GM12872 (cell line): ENCODE measurements around the gene GSS.

Source experiments
- TF ChIP-seq, protein P1 (sequence below): IDR thresholded peaks from 3 replicates; pipeline ENCODE4 v1.5.1; 2011; ENCODE audit warnings: low read depth, mild to moderate bottlenecking, low read length, moderate library complexity; ENCODE audit not compliant: insufficient read depth

The GSS gene

DNA sequence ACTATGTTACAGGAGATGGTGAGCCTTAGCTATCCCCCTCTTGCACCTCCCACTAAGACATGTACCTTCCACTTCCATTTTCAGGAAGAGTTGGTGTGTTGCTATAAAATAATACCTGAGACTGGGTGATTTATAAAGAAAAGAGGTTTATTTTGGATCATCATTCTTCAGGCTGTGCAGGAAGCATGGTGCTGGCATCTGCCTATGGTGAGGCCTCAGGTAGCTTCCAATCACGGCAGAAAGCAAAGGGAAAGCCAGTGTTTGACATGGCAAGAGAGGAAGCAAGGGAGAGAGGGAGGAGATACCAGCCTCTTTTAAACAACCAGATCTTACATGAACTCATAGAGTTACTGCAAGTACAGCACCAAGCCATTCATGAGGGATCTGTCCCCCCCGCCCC lies 32.2 kb downstream of the GSS start:
- TF ChIP-seq, protein P1, sequence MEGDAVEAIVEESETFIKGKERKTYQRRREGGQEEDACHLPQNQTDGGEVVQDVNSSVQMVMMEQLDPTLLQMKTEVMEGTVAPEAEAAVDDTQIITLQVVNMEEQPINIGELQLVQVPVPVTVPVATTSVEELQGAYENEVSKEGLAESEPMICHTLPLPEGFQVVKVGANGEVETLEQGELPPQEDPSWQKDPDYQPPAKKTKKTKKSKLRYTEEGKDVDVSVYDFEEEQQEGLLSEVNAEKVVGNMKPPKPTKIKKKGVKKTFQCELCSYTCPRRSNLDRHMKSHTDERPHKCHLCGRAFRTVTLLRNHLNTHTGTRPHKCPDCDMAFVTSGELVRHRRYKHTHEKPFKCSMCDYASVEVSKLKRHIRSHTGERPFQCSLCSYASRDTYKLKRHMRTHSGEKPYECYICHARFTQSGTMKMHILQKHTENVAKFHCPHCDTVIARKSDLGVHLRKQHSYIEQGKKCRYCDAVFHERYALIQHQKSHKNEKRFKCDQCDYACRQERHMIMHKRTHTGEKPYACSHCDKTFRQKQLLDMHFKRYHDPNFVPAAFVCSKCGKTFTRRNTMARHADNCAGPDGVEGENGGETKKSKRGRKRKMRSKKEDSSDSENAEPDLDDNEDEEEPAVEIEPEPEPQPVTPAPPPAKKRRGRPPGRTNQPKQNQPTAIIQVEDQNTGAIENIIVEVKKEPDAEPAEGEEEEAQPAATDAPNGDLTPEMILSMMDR: no peak

DNA sequence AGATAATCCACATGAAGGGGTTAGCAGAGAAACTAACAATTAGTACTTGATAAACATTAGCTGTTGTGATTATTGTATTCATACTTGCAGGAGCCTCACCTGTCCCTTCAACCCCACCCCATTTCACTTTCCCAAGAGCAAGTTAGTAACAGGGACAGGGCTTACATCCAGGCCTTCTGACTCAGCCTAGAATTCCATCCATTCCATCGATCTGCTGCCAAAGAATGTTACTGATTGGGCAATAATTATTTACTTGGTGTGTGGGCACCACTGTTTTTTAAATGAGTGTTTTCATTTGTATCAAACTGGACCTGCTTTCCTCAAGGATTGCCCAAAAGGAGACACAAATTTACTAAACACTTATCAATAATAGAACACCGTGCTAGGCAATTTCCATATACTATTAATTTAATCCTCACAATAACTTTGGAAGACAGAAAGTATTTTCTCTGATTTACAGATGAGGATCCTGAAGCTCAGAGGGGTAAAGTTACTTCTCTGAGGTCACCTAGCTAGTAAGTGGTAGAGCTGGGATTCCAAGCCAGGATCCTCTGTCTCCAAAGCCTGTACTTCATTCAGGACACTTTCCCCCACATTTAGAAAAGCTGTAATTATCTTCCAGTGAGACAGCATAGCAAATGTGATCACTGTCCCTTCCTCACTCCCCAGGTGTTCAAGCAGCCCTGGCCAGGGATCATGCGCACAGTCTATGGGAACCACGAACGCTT lies 32.8 kb downstream of the GSS start:
- TF ChIP-seq, protein P1: no peak

DNA sequence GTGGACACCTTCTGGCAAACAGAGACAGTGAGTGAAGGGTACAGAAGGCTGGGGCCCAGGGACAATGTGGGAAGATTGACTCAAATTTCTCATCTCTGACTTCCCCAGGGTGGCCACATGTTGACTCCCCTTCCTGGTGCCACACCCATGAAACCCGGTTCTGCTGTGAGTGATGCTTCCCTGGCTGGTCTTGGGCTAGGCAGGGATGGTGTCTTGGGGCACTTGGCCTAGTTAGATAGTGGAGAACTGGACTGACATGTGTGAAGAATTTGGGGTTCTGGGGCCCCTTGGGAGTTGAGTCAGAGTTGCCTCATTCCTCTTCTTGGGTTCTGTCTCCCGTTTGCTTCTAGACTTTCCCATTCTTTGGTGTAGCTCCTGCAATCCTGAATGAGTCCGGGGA lies 34.2 kb downstream of the GSS start:
- TF ChIP-seq, protein P1: no peak

DNA sequence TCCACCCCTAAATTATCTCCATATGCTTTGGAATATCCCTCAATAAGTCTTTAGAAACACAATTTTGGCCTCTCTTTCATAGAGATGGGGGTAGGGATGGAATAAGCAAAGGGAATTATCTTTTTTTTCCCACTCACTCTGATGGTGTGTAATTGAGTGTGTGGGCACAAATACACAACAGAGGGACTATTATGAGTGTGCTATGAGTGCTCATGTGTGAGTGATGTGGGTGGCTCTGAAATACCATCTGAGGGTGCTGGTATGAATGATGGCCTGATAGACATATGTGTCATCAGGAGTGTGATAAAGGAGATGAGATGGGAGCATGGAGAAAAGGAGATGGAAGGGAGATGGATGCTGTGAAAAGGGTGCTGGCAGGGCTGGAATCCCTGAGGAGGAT lies 35.6 kb downstream of the GSS start:
- TF ChIP-seq, protein P1: no peak

DNA sequence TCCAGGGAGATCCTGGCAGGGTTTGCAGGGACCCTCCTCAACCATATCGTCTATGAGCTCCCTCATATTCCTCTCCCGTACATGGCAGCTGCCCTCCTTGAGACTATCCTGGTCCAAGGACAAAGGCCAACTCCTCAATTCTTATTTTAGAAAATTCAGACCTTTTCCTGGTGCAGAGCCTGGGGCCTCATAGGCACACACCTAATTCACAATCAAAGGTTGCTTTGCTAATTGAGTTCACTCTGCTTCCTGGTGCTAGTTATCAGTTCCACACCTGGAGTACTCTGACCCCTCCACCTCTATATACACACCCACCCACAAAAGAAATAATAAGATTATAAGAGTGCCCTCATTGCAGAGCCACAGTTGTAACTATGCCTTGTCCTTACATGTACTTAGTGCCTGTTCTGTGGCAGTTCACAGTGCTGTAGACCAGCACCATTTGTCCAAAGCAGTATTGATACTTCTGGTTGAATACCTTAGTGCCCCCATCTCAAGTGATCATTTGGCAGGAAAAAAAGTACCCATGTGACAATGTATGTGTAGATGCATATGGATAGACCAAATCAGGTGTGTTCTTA lies 38.7 kb downstream of the GSS start:
- TF ChIP-seq, protein P1: no peak

DNA sequence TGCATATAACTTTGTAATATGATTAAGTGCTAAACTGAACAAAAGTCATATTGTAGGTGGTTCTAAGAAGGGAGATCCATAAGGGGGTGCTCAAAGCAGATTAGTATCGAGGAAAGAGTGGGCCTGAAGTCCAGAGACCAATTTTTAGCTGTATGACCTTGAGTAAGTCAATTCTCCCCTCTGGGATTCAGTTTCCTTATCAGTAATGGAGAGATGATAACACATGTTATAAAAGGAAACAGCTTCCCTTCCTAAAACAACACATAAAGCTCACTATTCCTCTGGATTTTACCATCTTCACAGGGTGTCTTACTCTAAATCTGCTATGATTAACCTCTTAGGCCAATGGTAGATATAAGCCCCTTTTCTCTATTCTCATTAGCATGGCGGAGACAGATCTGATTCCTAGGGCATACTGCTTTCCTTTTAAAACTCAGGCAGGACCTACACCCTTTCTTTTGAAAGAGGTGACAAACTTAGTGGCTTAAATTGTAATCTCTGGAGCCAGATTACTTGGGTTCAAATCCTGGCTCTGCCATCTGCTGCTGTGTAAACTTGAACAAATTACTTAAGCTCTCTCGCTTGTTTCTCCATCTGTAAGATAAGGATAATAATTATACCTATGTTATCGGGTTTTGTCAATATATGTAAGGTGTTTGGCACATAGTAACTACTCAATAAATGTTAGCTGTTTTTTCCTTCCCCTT lies 39.7 kb downstream of the GSS start:
- TF ChIP-seq, protein P1: no peak

DNA sequence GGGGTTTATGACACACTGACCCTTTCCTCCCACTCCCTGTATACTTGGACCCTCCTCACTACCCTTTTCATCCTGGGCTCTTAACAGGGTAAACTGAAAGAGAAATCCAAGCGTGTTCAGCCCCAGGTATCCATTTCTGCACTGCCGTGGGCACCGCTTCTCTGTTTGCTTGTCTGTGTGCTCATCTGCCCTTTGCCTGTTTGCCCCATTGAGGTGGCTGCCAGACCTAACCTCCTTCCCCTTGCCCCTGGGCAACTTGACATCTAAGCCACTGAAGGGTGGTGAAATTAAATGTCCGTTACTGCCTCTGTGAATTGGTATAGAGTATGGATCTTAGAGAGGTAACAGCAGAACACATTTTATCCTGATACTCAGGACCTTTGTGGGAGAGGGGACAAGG lies 40.5 kb downstream of the GSS start:
- TF ChIP-seq, protein P1: no peak
